22Rv1 (cell line): ENCODE results near the gene SPANXN5.
"Not testable (repeated sequence)": the region's sequence is repeated elsewhere in the genome, so short reads cannot be mapped to it uniquely, and the experiment has no call there.

Experiments used
- H3K27ac ChIP-seq: fragments of 450-650 bp; 2 replicates; pipeline ENCODE4 v1.5.1; 2017
- ZFX ChIP-seq: fragments of 450-650 bp; IDR thresholded peaks from 2 replicates; pipeline ENCODE4 v1.6.1; 2017; ENCODE audit warnings: antibody characterized with exemption, borderline replicate concordance
- TF ChIP-seq, protein P1 (sequence below): fragments of 450-650 bp; IDR thresholded peaks from 2 replicates; pipeline ENCODE4 v1.5.1; 2017; ENCODE audit warnings: mild to moderate bottlenecking

The SPANXN5 gene

DNA sequence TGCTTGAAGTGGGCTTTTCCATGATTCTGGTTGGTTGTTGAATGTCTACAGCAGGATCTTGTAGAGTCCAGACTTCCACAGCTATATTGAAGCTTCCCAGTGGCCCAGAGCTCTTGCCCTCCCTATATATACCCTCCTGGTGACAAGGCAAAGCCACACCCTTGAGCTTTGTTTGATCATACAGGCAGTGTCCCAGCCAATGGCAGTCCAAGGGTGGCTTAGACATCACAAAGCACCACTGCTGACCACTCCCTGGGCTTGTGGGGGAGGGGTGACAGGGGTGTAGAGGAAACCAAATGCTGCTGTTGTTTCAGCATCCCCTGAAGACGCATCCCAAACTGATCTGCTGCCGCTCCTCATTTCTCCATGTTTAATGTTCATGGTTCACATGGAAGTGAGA is at the start of gene SPANXN5:
Gene SPANXN5 (minus strand): TSS at position 101 of the 400 bp plus-strand sequence. CDS start 79 bp downstream, at position 22.
- not testable (repeated sequence) for H3K27ac ChIP-seq

DNA sequence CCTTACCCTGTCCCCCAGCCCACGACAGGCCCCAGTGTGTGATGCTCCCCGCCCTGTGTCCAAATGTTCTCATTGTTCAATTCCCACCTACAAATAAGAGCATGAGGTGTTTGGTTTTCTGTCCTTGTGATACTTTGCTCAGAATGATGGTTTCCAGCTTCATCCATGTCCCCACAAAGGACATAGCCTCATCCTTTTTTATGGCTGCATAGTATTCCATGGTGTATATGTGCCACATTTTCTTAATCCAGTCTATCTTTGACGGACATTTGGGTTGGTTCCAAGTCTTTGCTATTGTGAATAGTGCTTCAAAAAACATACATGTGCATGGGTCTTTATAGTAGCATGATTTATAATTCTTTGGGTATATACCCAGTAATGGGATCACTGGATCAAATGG is 46.4 kb upstream of the SPANXN5 start:
- not testable (repeated sequence) for H3K27ac ChIP-seq

DNA sequence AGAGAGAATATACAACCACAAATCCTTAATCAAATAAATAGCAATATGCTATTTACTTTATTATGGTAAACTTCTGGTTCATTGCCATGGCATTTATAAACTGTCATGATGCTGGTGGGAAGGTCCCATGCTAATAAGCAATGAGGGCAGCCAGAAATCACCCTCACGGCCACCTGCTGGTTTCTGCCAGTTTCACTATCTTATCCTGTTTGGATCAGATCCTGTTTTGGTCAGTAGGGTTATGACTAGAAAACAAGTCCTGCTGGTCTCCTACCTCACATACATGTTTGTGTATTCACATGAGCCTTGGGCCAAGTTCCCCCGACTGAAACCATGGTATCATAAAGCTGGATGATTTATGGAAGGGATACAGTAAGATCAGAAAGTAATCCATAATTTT is 41.9 kb upstream of the SPANXN5 start:
- no peak overlapping the region for H3K27ac ChIP-seq
- TF ChIP-seq, protein P1, sequence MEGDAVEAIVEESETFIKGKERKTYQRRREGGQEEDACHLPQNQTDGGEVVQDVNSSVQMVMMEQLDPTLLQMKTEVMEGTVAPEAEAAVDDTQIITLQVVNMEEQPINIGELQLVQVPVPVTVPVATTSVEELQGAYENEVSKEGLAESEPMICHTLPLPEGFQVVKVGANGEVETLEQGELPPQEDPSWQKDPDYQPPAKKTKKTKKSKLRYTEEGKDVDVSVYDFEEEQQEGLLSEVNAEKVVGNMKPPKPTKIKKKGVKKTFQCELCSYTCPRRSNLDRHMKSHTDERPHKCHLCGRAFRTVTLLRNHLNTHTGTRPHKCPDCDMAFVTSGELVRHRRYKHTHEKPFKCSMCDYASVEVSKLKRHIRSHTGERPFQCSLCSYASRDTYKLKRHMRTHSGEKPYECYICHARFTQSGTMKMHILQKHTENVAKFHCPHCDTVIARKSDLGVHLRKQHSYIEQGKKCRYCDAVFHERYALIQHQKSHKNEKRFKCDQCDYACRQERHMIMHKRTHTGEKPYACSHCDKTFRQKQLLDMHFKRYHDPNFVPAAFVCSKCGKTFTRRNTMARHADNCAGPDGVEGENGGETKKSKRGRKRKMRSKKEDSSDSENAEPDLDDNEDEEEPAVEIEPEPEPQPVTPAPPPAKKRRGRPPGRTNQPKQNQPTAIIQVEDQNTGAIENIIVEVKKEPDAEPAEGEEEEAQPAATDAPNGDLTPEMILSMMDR, result no peak
- TF ChIP-seq ZFX, result no peak

- H3K27ac ChIP-seq, result no peak overlapping the region
- TF ChIP-seq, protein P1, result no peak
- no peak for TF ChIP-seq ZFX
Observed at GRCh38 chrX:52830551-52830950, 33.3 kb upstream of the SPANXN5 start.

DNA sequence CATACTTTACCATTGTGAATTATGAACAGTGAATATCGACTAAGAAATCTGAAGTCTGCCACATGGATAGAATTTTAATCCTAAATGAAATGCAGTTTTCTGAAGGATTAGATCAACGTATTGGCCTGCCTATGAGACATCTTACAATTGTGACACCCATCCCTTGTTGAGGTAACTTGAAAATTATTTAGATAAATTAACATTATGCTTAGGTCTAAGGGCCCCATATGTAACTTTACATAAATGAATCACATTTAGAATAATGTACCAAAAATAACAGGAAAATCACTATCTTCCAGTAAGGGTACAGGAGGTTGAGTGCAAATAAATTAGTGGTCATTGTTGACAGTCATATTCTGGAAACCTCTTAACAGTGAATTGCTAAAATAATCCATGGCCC is 27.4 kb upstream of the SPANXN5 start:
- TF ChIP-seq, protein P1, result no peak
- TF ChIP-seq ZFX, result no peak
- no peak overlapping the region for H3K27ac ChIP-seq

GRCh38 chrX:52821079-52821760 is 24.0 kb upstream of the SPANXN5 start:
- TF ChIP-seq, protein P1, result no peak
- TF ChIP-seq ZFX, result no peak
- H3K27ac ChIP-seq, result no peak overlapping the region

DNA sequence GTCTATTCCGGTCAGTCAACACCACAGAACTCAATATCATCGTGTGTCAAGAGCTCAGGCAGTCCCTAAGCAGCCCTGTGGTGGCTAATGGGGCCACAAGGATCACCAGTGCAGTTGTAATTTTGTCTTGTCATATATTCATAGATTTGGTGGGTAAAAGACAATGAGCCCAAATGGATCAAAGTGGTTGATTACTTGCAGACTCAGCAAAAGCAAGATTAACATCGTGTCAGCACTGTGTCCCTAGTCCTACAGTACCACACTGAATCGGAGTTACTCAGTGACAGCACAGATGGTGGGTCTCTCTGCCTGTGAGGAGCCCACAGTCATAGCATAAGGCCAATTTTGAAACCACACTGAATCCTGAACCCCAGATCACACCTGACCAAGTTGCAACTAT is 22.6 kb upstream of the SPANXN5 start:
- H3K27ac ChIP-seq, result no peak overlapping the region
- TF ChIP-seq, protein P1, result no peak
- TF ChIP-seq ZFX, result no peak

DNA sequence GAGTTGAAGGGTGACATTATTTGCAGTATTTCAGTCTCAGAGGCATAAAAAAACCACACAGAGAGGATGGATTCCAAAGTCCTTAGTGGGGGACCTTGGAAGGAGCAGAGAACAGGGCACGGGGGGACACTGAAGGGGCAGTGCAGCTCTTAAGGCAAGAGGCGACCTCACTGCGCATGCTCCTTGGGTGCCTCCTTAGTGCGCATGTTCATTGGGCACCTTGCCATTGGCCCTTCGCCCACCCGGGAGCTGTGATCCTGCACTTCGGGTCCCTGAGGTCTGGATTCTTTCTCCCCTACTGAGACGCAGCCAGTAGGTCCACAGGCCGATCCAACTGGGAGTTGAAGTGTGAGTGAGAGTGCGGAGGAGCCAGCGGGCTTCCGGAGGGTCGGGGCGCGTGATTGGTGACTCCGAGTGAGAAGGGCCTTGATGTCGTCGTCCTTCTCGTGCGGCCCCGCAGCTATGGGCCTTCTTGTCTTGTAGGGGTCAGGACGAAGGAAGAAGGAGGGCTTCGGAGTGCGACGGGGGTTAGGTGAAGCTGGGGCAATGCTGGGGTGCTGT is 13.9 kb upstream of the SPANXN5 start, which contains the start of gene XAGE5:
Gene XAGE5 (plus strand): TSS at position 223 of the 561 bp plus-strand sequence. CDS start 1,280 bp downstream, outside the sequence.
- no peak within 1 kb of the TSS for H3K27ac ChIP-seq
- TF ChIP-seq, protein P1, result no peak
- TF ChIP-seq ZFX, result no peak

DNA sequence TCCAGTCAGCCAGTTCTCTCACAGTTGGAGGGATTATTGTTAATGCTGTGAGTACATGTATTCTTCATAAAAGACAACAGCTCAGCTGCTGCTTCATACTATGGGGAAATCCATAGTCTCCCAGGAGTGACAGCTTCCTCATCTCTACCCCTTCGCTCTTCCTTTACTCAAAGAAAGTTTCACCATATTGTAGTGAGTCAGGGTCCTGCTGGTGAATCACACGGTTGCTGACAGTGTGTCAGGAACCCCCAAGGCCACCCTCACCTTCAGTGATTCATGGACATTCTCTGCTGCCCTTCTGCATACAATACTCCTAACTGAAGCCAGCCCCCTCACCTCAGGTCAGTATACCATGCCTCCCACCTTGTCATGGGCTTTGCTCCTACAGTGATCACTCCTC is 7.6 kb upstream of the SPANXN5 start:
- H3K27ac ChIP-seq, result not testable (repeated sequence)

GRCh38 chrX:52773504-52773903 is 23.7 kb downstream of the SPANXN5 start:
- H3K27ac ChIP-seq, result not testable (repeated sequence)

GRCh38 chrX:52765983-52766382 is 31.2 kb downstream of the SPANXN5 start:
- not testable (repeated sequence) for H3K27ac ChIP-seq

- not testable (repeated sequence) for H3K27ac ChIP-seq
Observed at GRCh38 chrX:52750952-52751351, 46.3 kb downstream of the SPANXN5 start, which contains the start of gene SSX2B. Gene SSX2B, plus strand, starts transcription at chrX:52751252. Its CDS starts 1,429 bp downstream, at chrX:52752681.
